Measurements from ENCODE around the gene POR.
"Not testable (repeated sequence)": the region's sequence is repeated elsewhere in the genome, so short reads cannot be mapped to it uniquely, and the experiment has no call there.

Gene POR

GRCh38 chr7:75992083-75992755, 77.3 kb downstream of the POR start:
- DNase-seq (ENCODE audit: low spot score): no peak

DNA sequence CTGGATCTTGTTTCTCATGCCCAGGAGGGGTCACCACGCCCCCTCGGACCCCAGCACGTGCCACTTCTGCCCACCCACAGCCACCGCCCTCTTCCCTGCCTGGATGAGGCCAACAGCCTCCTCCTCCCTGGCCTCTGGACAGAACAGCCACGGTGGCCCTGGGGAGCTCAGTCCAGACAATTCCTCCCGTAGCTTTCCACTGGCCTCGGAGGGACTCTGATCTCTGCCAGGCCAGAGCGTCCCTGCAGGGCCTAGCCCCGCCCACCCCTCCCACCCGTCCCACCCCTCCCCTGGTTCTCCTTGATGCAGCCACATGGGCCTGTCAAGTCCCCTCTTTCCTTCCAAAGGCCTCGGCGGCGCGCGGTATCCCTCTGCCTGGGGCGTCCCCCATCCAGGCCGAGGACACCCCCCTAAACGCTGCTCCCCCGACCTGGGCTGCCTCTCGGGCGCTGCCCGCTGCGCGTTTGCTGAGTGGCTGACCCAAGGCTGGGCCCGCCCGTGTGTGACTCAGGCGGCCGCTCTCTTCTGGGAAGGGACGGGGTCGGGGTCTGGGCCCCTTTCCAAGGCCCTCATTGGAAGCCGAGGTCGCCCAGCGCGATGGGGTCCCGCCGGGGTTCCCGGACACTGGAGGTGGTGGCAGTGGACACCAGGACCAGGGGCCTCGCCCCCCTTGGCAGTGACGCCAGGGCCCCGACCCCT, 78.9 kb downstream of the POR start:
- peak; percentile 88 for DNase-seq (ENCODE audit: low spot score)

- DNase-seq (ENCODE audit: low spot score): peak; percentile 98
Measured at GRCh38 chr7:75994388-75995051, 79.6 kb downstream of the POR start, which contains the start of gene TMEM120A. TMEM120A (minus strand) TSS chr7:75994595; CDS start chr7:75994570, 25 bp downstream.

GRCh38 chr7:75995052-75995471, 80.1 kb downstream of the POR start:
- no peak for DNase-seq (ENCODE audit: low spot score)

DNA sequence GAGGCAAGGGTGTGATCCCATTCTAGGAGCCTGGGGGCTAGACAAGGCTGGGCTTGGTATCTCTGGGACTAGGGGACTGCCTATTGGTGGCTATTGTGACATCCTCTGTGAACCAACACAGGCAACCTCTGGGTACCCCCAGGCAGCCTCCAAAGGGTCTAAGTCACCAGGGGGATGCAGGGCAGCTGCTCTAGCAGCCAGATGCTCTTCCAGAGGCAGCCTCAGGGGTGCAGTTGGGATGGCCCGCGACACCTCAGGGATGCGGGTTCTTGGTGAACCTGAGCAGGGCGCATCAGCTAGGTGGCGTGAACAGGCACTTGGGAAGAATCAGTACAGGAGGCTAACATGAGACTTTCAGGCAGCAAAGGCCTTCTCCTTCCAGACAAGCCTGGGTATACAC, 81.0 kb downstream of the POR start:
- DNase-seq (ENCODE audit: low spot score): no peak

DNA sequence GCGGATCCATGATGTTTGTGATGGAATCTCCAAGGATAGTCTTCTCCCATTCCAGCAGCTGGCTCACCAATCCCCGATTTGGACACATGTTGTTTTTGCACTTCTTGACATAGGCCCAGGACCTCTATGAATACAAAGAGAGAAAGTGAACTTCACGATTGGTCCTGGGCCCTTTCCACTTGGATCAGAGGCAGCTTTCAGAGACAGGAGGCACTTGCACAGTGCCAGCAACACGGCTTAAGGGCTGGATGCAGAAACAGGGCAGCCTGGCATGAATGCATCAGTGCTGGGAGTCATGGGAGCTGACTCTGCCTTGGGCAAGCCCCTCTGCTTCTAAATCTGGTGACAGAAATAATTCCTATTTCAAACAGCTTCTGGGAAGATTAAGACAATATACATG, 81.5 kb downstream of the POR start:
- no peak for DNase-seq (ENCODE audit: low spot score)

DNA sequence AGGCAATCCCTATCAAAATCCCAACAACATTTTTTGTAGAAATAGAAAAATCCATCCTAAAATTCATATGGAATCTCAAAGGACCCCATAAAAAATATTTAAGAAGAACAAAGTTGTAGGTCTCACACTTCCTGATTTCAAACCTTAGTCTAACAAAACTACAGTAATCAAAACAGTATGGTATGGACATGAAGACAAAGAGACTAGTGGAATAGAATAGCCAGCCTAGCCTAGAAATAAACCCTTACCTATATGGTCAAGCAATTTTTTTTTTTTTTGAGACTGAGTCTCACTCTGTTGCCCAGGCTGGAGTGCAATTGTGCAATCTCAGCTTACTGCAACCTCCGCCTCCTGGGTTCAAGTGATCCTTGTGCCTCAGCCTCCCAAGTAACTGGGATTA, 83.1 kb downstream of the POR start:
- DNase-seq (ENCODE audit: low spot score): no peak

DNA sequence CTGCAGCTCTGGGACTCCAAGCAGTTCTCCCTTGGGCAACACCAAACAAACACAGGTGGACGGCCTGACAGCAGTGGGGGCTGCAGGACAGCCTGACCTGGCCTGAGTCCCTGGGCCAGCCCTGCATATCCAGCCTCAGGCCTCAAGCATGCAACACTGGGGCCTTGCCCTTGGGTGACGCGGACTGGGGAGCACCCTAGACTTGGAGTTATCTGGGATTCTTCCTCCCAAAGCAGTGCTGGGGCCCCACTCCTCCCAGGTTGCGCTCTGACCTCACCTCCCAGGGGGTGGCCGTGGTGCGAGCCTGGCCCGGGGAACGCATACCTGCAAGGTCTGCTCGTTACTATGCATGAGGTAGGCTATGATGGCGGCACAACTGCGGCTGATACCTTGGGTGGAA, 85.6 kb downstream of the POR start:
- no peak for DNase-seq (ENCODE audit: low spot score)

DNA sequence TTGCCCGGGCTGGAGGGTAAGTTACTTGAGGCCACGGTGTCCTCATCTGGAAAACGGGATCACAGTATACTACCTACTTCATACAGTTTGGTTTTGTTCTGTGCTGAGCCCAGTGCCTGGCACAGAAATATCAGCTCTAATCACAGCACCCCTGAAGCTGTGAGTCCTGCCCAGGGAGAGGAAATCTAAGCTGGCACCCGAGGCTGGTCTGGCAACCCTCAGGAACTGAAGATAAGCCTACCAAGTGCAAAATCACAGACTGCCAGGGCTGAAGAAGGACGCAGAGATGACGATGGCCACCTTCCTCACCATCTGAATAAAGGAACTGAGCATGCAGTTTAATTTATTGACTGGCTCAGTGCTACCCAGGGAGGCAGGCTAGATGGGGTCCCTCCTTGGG, 87.2 kb downstream of the POR start:
- no peak for DNase-seq (ENCODE audit: low spot score)

- no peak for DNase-seq (ENCODE audit: low spot score)
Measured at GRCh38 chr7:76002822-76003221, 87.9 kb downstream of the POR start.

GRCh38 chr7:76003351-76003750, 88.4 kb downstream of the POR start:
- no peak for DNase-seq (ENCODE audit: low spot score)

DNA sequence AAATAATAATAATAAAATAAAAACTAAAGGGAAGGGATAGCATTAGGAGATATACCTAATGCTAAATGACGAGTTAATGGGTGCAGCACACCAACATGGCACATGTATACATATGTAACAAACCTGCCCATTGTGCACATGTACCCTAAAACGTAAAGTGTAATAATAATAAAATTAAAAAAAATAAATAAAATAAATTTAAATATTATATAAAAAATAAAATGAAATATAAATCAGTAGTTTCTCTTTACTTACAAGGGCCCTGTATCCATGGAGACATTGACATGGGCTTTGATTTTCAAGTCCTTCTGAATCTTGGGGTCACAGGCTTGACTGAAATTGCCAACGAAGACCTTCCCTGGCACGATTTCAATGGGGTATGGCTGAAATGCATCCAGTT, 90.0 kb downstream of the POR start:
- not testable (repeated sequence) for DNase-seq (ENCODE audit: low spot score)

DNA sequence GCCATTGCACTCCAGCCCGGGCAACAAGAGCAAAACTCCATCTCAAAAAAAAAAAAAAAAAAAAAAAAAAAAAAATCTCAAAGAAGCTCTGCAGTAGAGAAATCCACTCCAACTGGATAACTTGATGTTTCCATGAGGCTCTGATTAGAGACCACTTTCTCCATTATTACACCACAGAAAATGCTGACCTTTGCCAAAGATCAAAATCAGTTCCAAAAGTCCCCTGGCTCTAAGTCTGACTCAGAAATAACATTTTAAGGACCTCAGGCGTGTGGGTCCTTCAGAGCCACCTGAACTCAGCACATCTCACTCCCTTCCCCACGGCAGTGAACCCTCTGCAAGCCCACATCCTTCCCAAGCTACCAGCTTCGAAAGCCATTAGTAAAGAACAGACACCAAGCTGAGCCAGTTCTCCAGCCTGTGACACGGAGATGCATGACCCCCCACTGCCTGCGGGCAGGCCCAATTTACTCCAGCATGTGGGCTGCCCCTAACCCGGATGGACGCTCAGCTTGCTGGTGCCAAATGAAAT, 93.3 kb downstream of the POR start:
- no peak for DNase-seq (ENCODE audit: low spot score)

GRCh38 chr7:76009672-76010600, 95.0 kb downstream of the POR start:
- no peak for DNase-seq (ENCODE audit: low spot score)

DNA sequence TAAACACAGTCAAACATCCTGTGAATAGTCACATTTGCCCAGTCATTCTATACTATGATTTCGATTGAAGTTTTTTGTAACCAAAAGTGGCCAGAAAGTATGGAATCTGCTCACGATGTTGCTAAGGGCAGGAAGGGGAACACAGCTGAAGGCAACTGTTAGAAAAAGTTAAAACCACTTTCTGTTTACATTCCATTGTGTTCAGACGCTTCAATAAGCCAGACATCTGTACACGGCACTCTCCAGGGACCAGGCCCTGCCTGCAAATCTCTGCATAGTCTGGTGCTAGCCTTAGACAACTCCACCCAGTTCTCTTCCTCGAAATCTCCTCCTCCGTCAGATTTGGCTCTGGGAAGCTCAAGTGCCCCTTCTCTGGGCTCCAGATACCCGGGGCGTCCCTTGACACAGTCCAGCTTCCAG, 96.5 kb downstream of the POR start:
- DNase-seq (ENCODE audit: low spot score): no peak

GRCh38 chr7:76016191-76016947, 101.4 kb downstream of the POR start:
- no peak for DNase-seq (ENCODE audit: low spot score)

DNA sequence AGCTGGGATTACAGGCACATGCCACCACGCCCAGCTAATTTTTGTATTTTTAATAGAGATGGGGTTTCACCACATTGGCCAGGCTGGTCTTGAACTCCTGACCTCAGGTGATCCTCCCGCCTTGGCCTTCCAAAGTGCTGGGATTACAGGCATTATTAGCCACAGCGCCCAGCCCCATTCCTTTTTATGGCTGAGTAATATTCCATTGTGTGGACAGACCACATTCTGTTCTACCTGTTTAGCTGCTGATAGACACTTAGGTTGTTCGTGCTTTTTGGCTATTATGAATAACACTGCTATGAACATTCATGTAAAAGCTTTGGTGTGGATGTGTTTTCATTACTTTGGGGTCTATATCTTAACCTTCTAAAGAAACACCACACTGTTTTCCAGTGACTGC, 103.6 kb downstream of the POR start:
- DNase-seq (ENCODE audit: low spot score): not testable (repeated sequence)

DNA sequence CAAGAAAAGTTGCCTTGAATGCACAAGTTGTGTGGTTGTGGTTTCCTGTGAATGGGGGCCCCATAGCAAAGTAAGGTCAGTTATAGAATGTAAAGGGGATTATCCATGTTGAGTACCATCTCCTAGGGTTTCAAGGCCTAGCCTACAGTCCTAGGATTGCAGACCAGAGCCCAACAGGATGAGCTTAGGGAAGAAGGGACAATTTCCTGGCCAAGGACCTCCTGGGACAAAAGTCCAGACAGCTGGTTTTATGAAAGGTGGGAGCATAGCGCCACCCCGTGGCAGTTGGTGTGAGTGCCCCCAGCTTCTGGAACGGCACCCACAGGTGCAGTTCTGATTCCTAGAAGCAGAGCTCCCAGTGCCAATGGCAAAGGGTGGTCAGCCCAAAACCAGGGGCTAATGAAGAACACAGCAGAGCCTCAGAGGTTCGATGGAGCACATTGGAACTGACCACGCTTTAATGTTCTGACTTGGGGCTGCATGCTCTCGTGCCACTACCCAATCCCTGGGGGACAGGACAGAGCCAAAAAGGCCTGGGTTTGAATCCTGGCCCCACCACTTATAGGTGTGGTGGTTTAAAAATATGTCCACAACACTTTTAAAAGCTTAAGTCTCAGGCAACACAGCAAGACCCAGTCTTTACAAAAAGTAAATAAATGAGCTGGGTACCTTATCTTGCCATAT, 105.2 kb downstream of the POR start:
- DNase-seq (ENCODE audit: low spot score): peak; percentile 85

GRCh38 chr7:76022026-76022780, 107.2 kb downstream of the POR start:
- no peak for DNase-seq (ENCODE audit: low spot score)

DNA sequence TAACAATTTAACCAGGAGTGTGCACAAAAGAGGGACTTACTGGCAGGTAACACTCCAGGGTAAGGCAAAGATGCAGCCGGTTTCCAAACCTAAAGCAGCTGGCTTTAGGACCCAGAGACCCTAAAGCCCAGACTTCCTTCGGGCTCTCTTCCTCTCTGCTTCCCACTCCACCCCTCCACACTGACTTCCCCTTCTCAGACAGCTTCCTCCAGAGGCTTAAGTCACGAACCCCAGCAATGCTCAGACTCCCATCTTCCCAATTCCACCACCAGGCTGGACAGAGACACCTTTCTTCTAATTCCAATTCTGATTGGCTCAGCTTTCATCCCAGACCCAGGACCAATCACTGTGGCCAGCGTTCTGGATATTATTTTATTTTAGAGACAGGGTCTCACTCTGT, 108.0 kb downstream of the POR start:
- no peak for DNase-seq (ENCODE audit: low spot score)
